Gastrocnemius medialis (tissue), 4 donors: ENCODE measurements around the gene PRR7. TPM values are rescaled to one million over a fixed set of nuclear protein-coding genes. Genes with fewer than 3 reads are reported as not detected.

Experiments used
- ATAC-seq, 2 donors: fragments of 150-250 bp; one replicate each; pipeline ENCODE4 v1.9.1; 2016
- DNase-seq, 2 donors: peaks; one replicate each; pipeline ENCODE4 v3.0.0-alpha.2; 2019
- H3K27ac ChIP-seq, 4 donors: fragments of 200-600 bp; sonication (generic); 1 replicate in 1 of 4; 2 replicates in 3 of 4; pipeline ENCODE4 v1.5.1; 2016 to 2018; ENCODE audit warnings: mild to moderate bottlenecking in 2 of 4, moderate library complexity in 1 of 4
- H3K27me3 ChIP-seq, 3 donors: fragments of 200-600 bp; sonication (generic) in 2 of 3; 1 replicate in 1 of 3; 2 replicates in 2 of 3; pipeline versions ENCODE4 v1.5.1 to v1.6.0; 2016 to 2019; ENCODE audit warnings: mild to moderate bottlenecking in 1 of 3, moderate library complexity in 1 of 3
- H3K36me3 ChIP-seq, 2 donors: fragments of 200-600 bp; sonication (generic) in 1 of 2; one replicate each; pipeline ENCODE4 v1.5.1; 2017 to 2018
- H3K4me1 ChIP-seq, 2 donors: fragments of 200-600 bp; sonication (generic) in 1 of 2; one replicate each; pipeline ENCODE4 v1.5.1; 2016 to 2017; ENCODE audit warnings: mild to moderate bottlenecking in 2 of 2
- H3K4me3 ChIP-seq, 4 donors: fragments of 200-600 bp; sonication (generic) in 3 of 4; 1 replicate in 1 of 4; 2 replicates in 3 of 4; pipeline ENCODE4 v1.5.1; 2016 to 2019; ENCODE audit warnings: mild to moderate bottlenecking in 2 of 4
- H3K9me3 ChIP-seq, 3 donors: fragments of 200-600 bp; sonication (generic) in 2 of 3; 1 replicate in 1 of 3; 2 replicates in 2 of 3; pipeline ENCODE4 v1.5.1; 2016 to 2019
- CTCF ChIP-seq, 5 experiments: fragments of 450-650 bp in 3 of 5; fragments of 200-600 bp in 2 of 5; sonication (generic) in 2 of 5; IDR thresholded peaks in 4 of 5; conservative IDR thresholded peaks in 1 of 5; 1 replicate in 4 of 5; 2 replicates in 1 of 5; pipeline ENCODE4 v1.5.1; 2016 to 2019; ENCODE audit warnings: antibody characterized with exemption in 5 of 5, mild to moderate bottlenecking in 3 of 5, moderate library complexity in 3 of 5
- POLR2A ChIP-seq, 2 donors: fragments of 450-650 bp; IDR thresholded peaks; one replicate each; pipeline ENCODE4 v1.6.1; 2017; ENCODE audit warnings: antibody characterized with exemption in 2 of 2, mild to moderate bottlenecking in 2 of 2, moderate library complexity in 2 of 2
- in situ Hi-C, 4 donors: fragments of 200-750 bp; cut with MboI; loops; one replicate each; pipeline versions ENCODE4 v1.15.0 to v1.8.0; 2017; ENCODE audit warnings: low sequenced_read_pairs in 4 of 4
- intact Hi-C: fragments of 100-400 bp; cut with DNase I; formaldehyde crosslinking; loops from one replicate; pipeline ENCODE4 v1.15.1; 2023; ENCODE audit warnings: low total_unique reads
- total RNA-seq, 4 donors: library from RNA; depleted of rRNA; stranded (reverse); fragments of >200 nt; gene quantifications; one replicate each; pipeline versions ENCODE4 v1.1.0 to v1.2.3, GENCODE V29; 2016

The PRR7 gene
- total RNA-seq, 4 donors from 2014 or later = 0.63 to 2.0 (median 1.4) TPM; not detected in 1

- DNase-seq (no peak), ATAC-seq (no peak)
- in situ Hi-C loops = no loop called here
- peak overlapping the region in 2 of 4 donors; percentile 62 to 69 for H3K4me3 ChIP-seq
- H3K4me1 ChIP-seq = peaks cover 25 to 27% of the 10 kb centered on the region in 2 donors
- H3K36me3 ChIP-seq = no peaks in the 10 kb centered on the region
- peak overlapping the region; percentile 62 to 79 (median 70) for H3K27ac ChIP-seq
- H3K9me3 ChIP-seq = no peaks in the 10 kb centered on the region
- TF ChIP-seq CTCF (IDR thresholded peaks at IDR 0.05 in 4 of 5, conservative IDR thresholded peaks at IDR 0.05 in 1 of 5) (no peak), POLR2A (IDR thresholded peaks at IDR 0.05) (no peak)
- intact Hi-C loops = no loop called here
- H3K27me3 ChIP-seq = peaks cover 0 to 4% (median 0%) of the 10 kb centered on the region in 3 donors
Measured at GRCh38 chr5:177474002-177474476, 27.4 kb downstream of the PRR7 start.

GRCh38 chr5:177474846-177475562 lies 28.4 kb downstream of the PRR7 start:
- no peaks in the 10 kb centered on the region for H3K36me3 ChIP-seq
- no peak for ATAC-seq
- peak overlapping the region in 3 of 4 donors; percentile 62 to 71 (median 69) for H3K27ac ChIP-seq
- peaks cover 0 to 4% (median 0%) of the 10 kb centered on the region in 3 donors for H3K27me3 ChIP-seq
- H3K4me1 ChIP-seq = peaks cover 35 to 36% of the 10 kb centered on the region in 2 donors
- H3K9me3 ChIP-seq = no peaks in the 10 kb centered on the region
- intact Hi-C loops (no loop called here), in situ Hi-C loops (no loop called here)
- TF ChIP-seq POLR2A (IDR thresholded peaks at IDR 0.05) = no peak
- TF ChIP-seq CTCF (IDR thresholded peaks at IDR 0.05 in 4 of 5, conservative IDR thresholded peaks at IDR 0.05 in 1 of 5) = no peak
- DNase-seq = no peak
- no peak overlapping the region for H3K4me3 ChIP-seq

- Histone ChIP-seq H3K27me3 (peaks cover 0 to 4% (median 0%) of the 10 kb centered on the region in 3 donors), H3K4me3 (no peak overlapping the region), H3K9me3 (no peaks in the 10 kb centered on the region), H3K36me3 (no peaks in the 10 kb centered on the region), H3K27ac (no peak overlapping the region), H3K4me1 (peaks cover 42% of the 10 kb centered on the region in 2 donors)
- DNase-seq (no peak), ATAC-seq (no peak)
- intact Hi-C loops (no loop called here), in situ Hi-C loops (no loop called here)
- TF ChIP-seq POLR2A (IDR thresholded peaks at IDR 0.05) = no peak
- TF ChIP-seq CTCF (IDR thresholded peaks at IDR 0.05 in 4 of 5, conservative IDR thresholded peaks at IDR 0.05 in 1 of 5) = no peak
Measured at GRCh38 chr5:177475563-177476427, 29.2 kb downstream of the PRR7 start.

GRCh38 chr5:177476531-177477233 lies 30.1 kb downstream of the PRR7 start:
- peak in 1 of 2 donors; percentile 71 for DNase-seq
- Histone ChIP-seq H3K9me3 (no peaks in the 10 kb centered on the region), H3K4me1 (peaks cover 36 to 51% of the 10 kb centered on the region in 2 donors), H3K27ac (peak overlapping the region in 2 of 4 donors; percentile 81 to 96), H3K27me3 (peaks cover 0 to 4% (median 0%) of the 10 kb centered on the region in 3 donors), H3K36me3 (no peaks in the 10 kb centered on the region), H3K4me3 (no peak overlapping the region)
- in situ Hi-C loops = no loop called here
- no peak for TF ChIP-seq POLR2A (IDR thresholded peaks at IDR 0.05)
- no peak for TF ChIP-seq CTCF (IDR thresholded peaks at IDR 0.05 in 4 of 5, conservative IDR thresholded peaks at IDR 0.05 in 1 of 5)
- ATAC-seq = peak in 1 of 2 donors; percentile 3
- intact Hi-C loops = no loop called here
